ENCODE data around the gene PHLPP1.
A peak's percentile ranks its signal among the peaks of the same experiment; 100 is the strongest.

PHLPP1 gene

GRCh38 chr18:62844850-62845643 lies 129.7 kb downstream of the PHLPP1 start:
- DNase-seq (ENCODE audit: low read depth in 1 of 2, low spot score in 1 of 2): peak in 1 of 2 donors; percentile 33

DNA sequence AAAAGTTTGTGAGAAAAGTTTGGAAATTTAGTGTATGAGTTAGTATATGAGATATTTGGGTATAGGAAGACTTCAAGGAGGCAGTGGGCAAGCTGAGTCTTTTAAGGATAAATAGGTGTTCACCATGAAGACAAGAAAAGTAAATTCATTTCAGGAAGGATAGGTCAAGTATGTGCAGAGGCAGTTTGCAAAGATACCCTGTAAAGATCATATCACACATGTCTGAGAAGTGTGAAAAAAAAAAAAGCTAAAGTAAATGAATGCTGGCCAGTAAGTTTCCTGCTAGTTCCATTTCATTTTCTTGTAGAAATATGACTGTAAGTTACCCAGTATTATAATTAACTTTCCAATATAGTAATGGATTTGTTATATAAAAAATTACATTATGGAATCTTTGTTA lies 131.0 kb downstream of the PHLPP1 start:
- DNase-seq (ENCODE audit: low read depth in 1 of 2, low spot score in 1 of 2): no peak

- DNase-seq (ENCODE audit: low read depth in 1 of 2, low spot score in 1 of 2): no peak
Measured at GRCh38 chr18:62847081-62847480, 131.7 kb downstream of the PHLPP1 start.

GRCh38 chr18:62848946-62849345 lies 133.6 kb downstream of the PHLPP1 start:
- no peak for DNase-seq (ENCODE audit: low read depth in 1 of 2, low spot score in 1 of 2)

- no peak for DNase-seq (ENCODE audit: low read depth in 1 of 2, low spot score in 1 of 2)
Measured at GRCh38 chr18:62850619-62851306, 135.4 kb downstream of the PHLPP1 start.

- DNase-seq (ENCODE audit: low read depth in 1 of 2, low spot score in 1 of 2): no peak
Measured at GRCh38 chr18:62852851-62853250, 137.5 kb downstream of the PHLPP1 start.

GRCh38 chr18:62856294-62856693 lies 141.0 kb downstream of the PHLPP1 start:
- DNase-seq (ENCODE audit: low read depth in 1 of 2, low spot score in 1 of 2): no peak

DNA sequence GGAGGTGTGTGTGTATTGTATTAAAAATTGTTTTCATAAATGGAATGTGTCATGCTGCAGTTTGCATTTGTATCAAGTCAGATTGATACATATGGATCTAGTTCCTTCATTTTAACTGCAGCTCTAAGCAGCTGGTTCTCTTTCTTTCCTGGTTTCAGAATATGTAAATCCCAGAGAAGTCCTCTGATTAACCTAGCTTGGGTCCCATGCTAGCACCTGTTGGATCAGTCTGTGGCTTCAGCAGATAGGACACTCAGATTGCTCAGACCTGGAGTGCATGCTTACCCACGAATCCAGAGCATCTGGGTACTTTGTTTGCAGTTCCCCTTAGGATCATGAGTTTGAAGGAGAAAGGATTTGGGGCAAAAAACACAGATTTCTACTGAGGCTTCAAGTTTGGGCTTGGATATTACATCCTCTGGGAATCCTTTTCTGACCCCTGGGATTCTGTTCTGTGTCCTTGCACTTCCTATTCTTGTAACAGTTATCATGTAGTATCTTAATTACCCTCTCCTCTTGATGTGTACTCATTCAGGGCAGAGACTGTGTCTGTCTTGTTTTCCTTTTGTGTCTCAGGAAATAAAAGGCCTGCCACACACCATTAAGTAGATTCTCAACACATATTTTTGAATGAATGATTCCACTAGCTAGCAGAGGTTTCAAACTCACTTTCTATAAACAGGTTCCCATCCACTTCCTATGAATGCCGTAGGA lies 142.1 kb downstream of the PHLPP1 start:
- no peak for DNase-seq (ENCODE audit: low read depth in 1 of 2, low spot score in 1 of 2)

DNA sequence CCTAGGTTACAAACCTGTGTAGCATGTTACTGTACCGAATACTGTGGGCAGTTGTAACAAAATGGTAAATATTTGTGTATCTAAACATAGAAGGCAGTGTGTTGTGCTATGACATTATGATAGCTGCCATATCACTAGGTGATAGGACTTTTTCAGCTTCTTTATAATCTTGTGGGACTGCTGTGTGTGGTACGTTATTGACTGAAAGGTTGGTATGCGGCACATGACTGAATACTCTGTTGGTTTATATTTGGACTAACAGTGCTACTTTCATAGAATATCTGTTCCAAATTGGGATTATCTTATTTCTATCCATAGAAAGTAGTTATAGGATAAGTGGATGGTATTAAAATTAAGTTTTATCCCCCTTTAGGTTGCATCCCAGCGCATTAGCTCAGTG lies 144.7 kb downstream of the PHLPP1 start:
- DNase-seq (ENCODE audit: low read depth in 1 of 2, low spot score in 1 of 2): no peak

DNA sequence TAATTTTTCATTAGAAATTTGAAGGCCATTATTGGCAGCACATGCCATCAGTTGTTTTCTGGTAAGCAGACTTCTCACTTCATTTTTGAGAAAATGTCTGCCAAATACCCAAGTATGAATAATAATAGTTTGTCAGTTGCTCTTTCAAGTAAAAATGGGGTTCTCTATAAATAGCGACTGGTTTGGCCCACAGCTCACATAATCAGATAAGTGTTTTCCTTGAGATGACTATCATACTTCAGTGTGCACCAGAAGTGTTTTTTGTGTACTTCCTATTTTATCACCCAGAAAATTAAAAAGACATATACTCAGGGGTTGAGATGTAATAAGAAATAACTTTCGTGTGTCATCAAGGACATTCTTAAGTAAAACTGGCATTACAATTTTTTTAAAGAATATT lies 147.1 kb downstream of the PHLPP1 start:
- no peak for DNase-seq (ENCODE audit: low read depth in 1 of 2, low spot score in 1 of 2)

- no peak for DNase-seq (ENCODE audit: low read depth in 1 of 2, low spot score in 1 of 2)
Measured at GRCh38 chr18:62863579-62864001, 148.2 kb downstream of the PHLPP1 start.

DNA sequence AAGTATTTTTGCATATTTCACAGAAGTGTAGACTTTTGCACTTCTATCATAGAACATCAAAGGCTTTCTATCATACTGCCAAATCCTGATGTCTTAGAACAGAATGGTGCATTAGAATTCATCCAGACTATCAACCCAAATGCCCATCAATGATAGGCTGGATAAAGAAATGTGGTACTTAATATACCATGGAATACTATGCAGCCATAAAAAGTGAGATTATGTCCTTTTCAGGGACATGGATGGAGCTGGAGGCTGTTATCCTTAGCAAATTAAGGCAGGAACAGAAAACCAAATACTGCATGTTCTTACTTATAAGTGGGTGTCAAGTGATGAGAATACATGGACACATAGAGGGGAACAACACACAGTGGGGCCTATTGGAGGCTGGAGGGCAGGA lies 150.2 kb downstream of the PHLPP1 start:
- no peak for DNase-seq (ENCODE audit: low read depth in 1 of 2, low spot score in 1 of 2)

DNA sequence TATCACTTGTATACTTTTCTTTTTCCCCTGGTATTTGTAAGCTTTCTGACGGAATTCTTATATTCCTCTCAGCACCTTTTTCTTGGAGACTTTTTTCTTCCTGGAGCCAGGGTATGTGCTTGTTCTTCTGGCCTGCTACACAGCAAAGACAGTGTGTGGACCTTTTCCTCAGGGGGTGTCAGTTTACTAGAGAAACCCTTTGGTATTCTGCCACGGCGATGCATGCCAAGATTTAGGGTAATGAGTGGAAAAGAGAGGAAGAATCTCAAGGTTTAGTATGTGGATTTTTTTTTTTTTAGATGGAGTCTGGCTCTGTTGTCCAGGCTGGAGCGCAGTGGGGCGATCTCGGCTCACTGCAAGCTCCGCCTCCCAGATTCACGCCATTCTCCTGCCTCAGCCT lies 152.2 kb downstream of the PHLPP1 start:
- no peak for DNase-seq (ENCODE audit: low read depth in 1 of 2, low spot score in 1 of 2)

DNA sequence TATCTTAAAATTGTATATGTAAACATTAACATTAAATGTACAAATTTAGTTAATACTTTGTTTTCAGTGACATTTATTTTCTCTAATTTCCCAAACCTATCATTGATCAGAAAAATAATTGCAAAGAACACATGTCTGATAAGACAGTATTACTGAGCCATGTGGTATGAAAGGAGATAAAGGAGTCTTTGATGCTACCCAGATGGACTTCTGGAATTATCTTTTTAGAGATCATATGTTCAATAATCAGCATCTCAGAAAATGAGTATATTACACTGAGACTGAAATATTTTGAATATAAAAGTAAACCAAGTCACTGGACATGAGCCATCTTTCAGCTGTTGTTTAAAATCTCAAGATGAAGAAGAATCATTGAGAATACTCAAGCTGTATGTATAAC lies 153.3 kb downstream of the PHLPP1 start:
- DNase-seq (ENCODE audit: low read depth in 1 of 2, low spot score in 1 of 2): no peak

DNA sequence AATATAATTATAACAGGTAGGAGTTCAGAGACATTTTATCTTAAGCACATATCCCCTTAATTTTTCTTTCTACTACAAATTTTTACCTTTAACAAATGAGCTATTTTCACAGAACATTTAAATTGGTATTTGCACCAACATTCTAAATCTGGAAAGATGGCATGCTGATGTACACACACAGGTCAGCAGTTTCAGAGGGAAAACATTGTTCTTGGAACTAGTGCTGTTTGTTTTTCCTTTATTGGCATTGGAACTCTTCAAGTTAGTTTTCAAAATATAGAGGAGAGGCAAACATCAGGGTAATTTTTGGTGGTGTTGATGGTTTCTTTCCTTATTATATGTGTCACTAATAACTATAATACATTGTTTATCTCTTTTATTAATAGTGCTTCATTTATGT lies 155.3 kb downstream of the PHLPP1 start:
- no peak for DNase-seq (ENCODE audit: low read depth in 1 of 2, low spot score in 1 of 2)

DNA sequence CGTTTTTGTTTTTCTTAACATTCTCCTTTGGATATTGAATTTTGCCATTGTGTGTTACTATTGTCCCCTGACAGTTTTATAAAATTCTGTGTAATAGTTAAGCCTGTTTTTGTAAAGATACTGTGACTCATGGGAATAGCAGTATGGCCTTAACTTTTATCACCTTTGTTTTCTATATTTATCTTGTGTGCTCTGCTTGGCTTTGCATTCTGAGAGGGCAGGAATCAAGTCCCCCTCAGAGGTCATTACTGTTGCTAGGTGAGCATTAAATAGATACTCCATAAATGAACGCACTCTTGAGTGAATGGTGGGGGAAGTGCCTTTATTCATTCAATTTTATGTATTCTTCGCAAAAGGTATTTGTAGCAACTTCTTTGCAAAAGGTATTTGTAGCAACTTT lies 160.0 kb downstream of the PHLPP1 start:
- no peak for DNase-seq (ENCODE audit: low read depth in 1 of 2, low spot score in 1 of 2)

DNA sequence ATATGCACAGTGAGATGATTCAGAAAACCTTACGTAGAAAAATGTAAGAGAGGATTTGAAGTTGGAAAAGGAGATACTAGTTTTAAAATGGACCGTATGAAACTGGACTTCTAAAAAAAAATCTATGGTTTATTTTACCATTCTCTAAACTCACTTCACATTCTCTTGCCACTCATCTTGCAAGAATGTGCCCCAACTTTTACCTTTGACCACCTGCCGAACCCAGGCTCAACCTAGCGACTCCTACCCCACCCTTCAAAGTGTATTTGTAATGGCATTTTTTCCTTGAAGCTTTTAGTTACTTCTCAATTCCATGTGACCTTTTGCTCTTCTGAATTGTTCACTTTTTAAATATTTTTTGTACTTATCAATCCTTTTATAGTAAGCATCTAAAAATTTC lies 160.8 kb downstream of the PHLPP1 start:
- no peak for DNase-seq (ENCODE audit: low read depth in 1 of 2, low spot score in 1 of 2)

DNA sequence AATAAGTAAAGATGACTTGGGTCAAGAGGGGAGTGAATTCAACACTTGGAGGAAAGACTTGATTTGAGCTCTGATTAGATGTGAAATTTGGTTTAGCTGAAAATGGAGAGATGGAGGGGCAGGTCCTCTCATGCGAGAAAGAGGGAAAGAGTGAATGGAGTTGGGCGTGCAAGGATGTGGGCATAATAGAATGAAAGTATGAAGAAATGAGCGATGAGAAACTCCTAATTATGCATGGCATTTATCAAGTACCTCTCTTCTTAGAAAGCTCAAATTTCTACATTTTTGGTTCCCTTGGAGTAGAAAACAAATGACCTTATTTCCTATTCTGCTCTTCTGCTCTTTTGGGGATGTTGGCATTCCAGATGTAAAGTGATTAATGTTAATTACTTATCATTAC lies 161.5 kb downstream of the PHLPP1 start:
- DNase-seq (ENCODE audit: low read depth in 1 of 2, low spot score in 1 of 2): no peak

DNA sequence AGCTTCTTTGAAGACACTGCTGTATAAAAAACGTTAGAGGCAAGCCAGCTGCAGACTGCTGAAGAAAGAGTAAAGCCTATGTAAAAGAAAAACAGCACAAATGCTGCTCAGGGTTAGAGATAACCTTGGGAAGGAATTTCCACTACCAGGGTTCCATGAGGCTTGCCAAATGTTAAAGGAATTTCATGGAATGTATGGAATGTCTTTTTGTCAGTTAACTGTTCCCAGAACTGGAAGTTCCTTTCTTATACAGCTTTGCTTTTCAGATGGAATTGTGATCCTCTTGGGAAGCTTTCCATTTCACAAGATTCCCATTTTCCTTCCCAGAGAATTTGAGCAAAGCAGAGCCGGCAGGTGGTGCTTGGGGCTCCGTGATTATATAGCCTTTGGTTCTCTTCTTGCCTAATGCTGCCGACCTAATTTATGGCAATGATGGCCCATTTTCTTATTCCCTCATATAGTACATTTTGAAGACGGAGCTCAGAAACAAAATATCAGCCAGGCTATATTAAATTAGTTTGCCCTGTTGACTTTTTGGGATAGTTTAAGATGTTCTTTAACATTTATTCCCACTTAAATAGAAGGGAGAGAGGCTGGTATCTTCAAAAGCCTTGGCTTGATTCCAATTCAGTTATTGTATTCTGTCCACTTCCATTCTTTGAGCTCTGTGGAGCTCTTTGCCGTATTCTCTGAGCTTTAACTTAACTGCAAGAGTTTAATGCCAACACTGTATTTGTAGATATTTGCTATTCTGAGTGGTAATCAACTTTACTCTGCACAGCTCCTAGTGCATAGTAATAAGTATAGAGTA lies 162.3 kb downstream of the PHLPP1 start:
- DNase-seq (ENCODE audit: low read depth in 1 of 2, low spot score in 1 of 2): no peak

- DNase-seq (ENCODE audit: low read depth in 1 of 2, low spot score in 1 of 2): no peak
Measured at GRCh38 chr18:62878305-62878704, 163.0 kb downstream of the PHLPP1 start.

DNA sequence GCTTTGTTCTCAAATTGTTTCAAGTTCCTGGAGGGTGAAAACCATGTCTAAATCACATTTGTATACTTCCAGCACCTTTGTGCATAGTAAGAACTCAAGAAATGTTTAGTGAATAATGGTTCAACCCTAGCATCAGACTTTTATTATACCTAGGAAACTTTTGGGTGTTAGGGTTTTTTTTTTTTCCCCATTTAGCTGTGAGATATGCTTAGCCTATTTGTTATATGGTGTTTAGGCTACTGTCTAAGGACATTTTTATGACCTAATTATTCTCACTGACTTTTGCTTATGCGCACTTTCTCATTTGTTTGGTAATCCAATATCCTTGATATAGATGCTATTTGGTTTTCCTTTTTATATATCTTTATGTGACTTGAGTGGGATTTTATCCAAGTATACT lies 164.7 kb downstream of the PHLPP1 start:
- DNase-seq (ENCODE audit: low read depth in 1 of 2, low spot score in 1 of 2): no peak

Measured in activated CD4-positive, alpha-beta T cell treated with anti-CD3 and anti-CD28 coated beads, Interleukin-2, amount 50 U/mL, for 24 hours (primary cell).